ENCODE data around the gene STUM. TPM values are rescaled to one million over a fixed set of nuclear protein-coding genes. Genes with fewer than 3 reads are reported as not detected.

Gene STUM
- total RNA-seq, 1 experiment from 2014 or later, result 0.11 TPM

- Histone ChIP-seq H4K8ac (replicated peaks; ENCODE audit: insufficient read length, low read depth, low read length) (no peak overlapping the region), H3K4ac (ENCODE audit: low read depth, low read length) (no peak overlapping the region), H4K91ac (ENCODE audit: insufficient read length, low read depth, low read length) (no peak overlapping the region), H3K79me1 (ENCODE audit: insufficient read depth, low read depth, low read length, poor library complexity, severe bottlenecking) (no peaks in the 10 kb centered on the region), H2AFZ (ENCODE audit: low read length) (no peak overlapping the region), H3K14ac (ENCODE audit: insufficient read depth, low read length) (no peak overlapping the region), H3K79me2 (ENCODE audit: insufficient read depth, low read length) (no peaks in the 10 kb centered on the region), H3K18ac (ENCODE audit: insufficient read length, low read depth, low read length) (no peak overlapping the region), H3K23ac (ENCODE audit: insufficient read length, low read depth, low read length) (no peak overlapping the region), H2AK5ac (ENCODE audit: insufficient read length, low read length) (no peak overlapping the region), H3K4me1 (ENCODE audit: insufficient read depth, low read length) (no peaks in the 10 kb centered on the region), H4K20me1 (ENCODE audit: control insufficient read depth, insufficient read depth, insufficient read length) (no peaks in the 10 kb centered on the region), H3T11ph (ENCODE audit: low read length) (no peak overlapping the region), H3K9me3 (ENCODE audit: control insufficient read depth, low read depth, low read length) (no peaks in the 10 kb centered on the region), H3K4me2 (ENCODE audit: insufficient read depth, insufficient read length, low read length) (no peak overlapping the region), H4K5ac (ENCODE audit: insufficient read length, low read depth, low read length) (no peak overlapping the region), H2BK12ac (ENCODE audit: insufficient read length, low read depth, low read length) (no peak overlapping the region), H2BK20ac (ENCODE audit: low read depth, low read length, poor library complexity, severe bottlenecking) (no peak overlapping the region), H3K23me2 (ENCODE audit: insufficient read length, low read depth, low read length, poor library complexity, severe bottlenecking) (no peaks in the 10 kb centered on the region), H3K27ac (ENCODE audit: insufficient read length, low read depth, low read length) (no peak overlapping the region), H2BK120ac (ENCODE audit: low read depth, low read length, poor library complexity, severe bottlenecking) (no peak overlapping the region), H3K27me3 (ENCODE audit: insufficient read depth, low read length) (peaks cover 8% of the 10 kb centered on the region; the same call in 1 of the 2 replicates), H3K9ac (ENCODE audit: extremely low read depth, insufficient read length, low read length) (no peak overlapping the region), H3K56ac (ENCODE audit: insufficient read length, low read depth, low read length) (no peak overlapping the region), H2BK15ac (ENCODE audit: low read depth, low read length) (no peak overlapping the region), H2BK5ac (ENCODE audit: insufficient read length, low read length) (no peak overlapping the region)
- no peak for DNase-seq
- WGBS (ENCODE audit: extremely low coverage, insufficient read length, low lambda C conversion rate), result no CpG with 5 or more reads among the region's 10 CpGs
- H3K9me3 Mint-ChIP-seq, result peaks cover 5 to 6% of the 10 kb centered on the region in 2 experiments; a peak in 3 of 5 replicates
- no peak overlapping the region for H3K27ac Mint-ChIP-seq
- peaks cover 15 to 17% of the 10 kb centered on the region in 2 experiments for H3K4me1 Mint-ChIP-seq
- no peak for TF ChIP-seq CTCF (conservative IDR thresholded peaks at IDR 0.05)
- peaks cover 0 to 5% (median 5%) of the 10 kb centered on the region in 3 experiments; a peak in 1 of 7 replicates for H3K36me3 Mint-ChIP-seq (ENCODE audit: insufficient read depth in 1 of 3, low read depth in 3 of 3)
- peaks cover 21% of the 10 kb centered on the region for H3K27me3 Mint-ChIP-seq (ENCODE audit: low read depth)
- no peak overlapping the region for H3K4me3 Mint-ChIP-seq
These were observed 82.9 kb downstream of the STUM start for GRCh38 chr1:226631229-226632000.

Data from H9 (cell line).